Stimulated activated CD8-positive, alpha-beta memory T cell treated with anti-CD3 and anti-CD28 coated beads, Interleukin-15, amount 100 ng/mL, for 1 hour (primary cell): ENCODE results near the gene ARPC1A.
"Not testable (repeated sequence)": the region's sequence is repeated elsewhere in the genome, so short reads cannot be mapped to it uniquely, and the experiment has no call there.

Experiments used
- DNase-seq: peaks from one replicate; pipeline ENCODE4 v3.0.0-alpha.2; 2020; ENCODE audit warnings: low read depth

ARPC1A gene

GRCh38 chr7:99322659-99323058, 3.0 kb upstream of the ARPC1A start:
- not testable (repeated sequence) for DNase-seq

GRCh38 chr7:99324559-99324958, 1.1 kb upstream of the ARPC1A start:
- no peak for DNase-seq

GRCh38 chr7:99325001-99325493, 651 bp upstream of the ARPC1A start:
- no peak for DNase-seq

DNA sequence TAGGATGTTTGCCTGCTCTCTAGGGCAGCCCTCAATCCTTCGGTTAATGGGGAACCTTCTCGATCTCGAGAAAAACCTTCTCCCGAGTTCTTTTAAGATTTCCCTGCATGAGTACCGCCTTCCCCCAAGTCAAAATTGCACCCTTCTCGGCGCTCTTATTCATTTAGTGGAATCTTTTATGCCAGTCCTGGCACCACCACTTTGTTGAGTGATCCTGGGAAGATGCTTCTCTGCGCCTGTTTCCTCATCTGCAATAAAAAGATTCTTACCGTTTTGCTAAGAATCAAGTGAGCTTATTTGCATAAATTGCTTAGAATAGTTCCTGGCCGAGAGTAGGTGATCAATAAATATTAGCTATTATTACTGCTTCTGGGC, 697 bp downstream of the ARPC1A start:
- no peak for DNase-seq

GRCh38 chr7:99330314-99330961, 4.7 kb downstream of the ARPC1A start:
- DNase-seq: not testable (repeated sequence)

DNA sequence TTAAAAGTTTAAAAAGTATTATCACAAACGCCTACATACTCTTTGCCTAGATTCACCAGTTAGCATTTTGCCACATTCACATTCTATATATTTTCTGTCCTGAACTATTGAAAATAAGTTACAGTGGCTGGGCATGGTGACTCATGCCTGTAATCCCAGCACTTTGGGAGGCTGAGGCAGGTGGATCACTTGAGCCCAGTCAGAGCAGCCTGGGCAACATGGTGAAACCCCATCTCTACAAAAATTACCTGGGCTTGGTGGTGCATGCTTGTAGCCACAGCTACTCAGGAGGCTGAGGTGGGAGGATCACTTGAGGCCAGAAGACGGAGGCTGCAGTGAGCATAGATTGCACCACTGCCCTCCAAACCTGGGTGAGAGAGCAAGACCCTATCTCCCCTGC, 5.3 kb downstream of the ARPC1A start:
- DNase-seq: no peak

- DNase-seq: no peak
These were observed 13.9 kb downstream of the ARPC1A start for GRCh38 chr7:99339595-99339994.

GRCh38 chr7:99340659-99341058, 15.0 kb downstream of the ARPC1A start:
- DNase-seq: no peak

DNA sequence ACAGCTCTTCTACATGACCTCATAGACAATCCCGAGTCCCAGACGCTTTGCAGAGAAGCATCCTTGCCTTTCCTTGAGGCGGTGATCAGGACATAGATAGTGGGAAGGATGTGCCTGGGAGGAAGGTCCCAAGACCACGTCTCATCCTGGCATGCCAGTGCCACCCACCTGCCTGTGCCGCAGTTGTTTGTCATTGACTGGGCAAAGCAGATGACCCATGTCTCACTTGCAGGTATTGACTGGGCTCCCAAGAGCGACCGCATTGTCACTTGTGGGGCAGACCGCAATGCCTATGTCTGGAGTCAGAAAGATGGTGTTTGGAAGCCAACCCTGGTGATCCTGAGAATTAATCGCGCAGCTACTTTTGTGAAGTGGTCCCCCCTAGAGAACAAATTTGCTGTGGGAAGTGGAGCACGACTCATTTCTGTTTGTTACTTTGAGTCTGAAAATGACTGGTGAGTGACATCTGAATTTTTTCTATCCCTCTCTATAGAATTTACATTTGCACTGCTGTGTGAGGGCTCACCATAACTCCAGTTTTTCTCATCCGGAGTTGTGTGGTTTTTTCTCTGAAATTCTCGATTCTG, 18.5 kb downstream of the ARPC1A start:
- DNase-seq: no peak

DNA sequence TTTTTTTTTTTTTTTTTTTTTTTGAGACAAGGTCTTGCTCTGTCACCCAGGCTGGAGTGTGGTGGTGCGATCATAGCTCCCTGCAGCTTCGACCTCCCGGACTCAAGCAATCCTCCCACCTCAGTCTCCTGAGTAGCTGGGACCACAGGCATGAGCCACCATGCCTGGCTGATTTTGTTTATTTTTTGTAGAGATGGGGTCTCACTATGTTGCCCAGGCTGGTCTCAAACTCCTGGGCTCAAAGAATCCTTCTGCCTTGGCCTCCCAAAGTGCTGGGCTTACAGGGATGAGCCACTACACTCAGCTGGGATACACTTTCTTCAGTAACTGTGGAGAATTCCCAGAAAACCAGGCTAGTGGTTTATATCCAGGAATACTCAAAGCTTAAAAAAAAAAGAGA, 24.9 kb downstream of the ARPC1A start:
- not testable (repeated sequence) for DNase-seq

DNA sequence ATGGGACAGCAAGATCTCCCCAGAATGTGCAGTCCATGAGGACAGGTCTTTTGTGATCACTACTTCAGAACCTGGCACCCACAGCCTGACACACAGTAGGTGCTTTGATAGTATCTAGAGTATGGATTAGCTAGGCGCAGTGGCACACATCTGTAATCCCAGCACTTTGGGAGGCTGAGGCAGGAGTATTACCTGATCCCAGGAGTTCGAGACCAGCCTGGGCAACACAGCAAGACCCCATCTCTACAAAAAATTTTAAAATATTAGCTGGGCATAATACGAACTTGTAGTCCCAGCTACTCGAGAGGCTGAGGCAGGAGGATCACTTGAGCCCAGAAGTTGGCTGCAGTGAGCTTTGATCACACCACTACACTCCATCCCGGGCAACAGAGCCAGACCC, 26.5 kb downstream of the ARPC1A start:
- no peak for DNase-seq

DNA sequence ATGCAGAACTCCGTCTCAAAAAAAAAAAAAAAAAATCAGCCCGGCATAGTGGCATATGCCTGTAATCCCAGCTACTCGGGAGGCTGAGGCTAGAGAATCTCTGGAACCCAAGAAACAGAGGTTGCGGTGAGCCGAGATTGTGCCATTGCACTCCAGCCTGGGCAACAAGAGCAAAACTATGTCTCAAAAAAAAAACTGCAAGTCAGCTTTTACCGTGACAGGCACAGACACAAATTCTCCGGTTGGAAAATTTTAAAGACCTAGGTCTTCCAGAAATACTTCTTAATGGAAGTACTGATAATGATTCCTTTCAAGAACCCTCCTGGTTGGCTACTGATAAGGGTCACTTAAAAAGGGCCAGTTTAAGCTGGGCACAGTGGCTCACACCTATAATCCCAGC, 29.4 kb downstream of the ARPC1A start:
- no peak for DNase-seq

DNA sequence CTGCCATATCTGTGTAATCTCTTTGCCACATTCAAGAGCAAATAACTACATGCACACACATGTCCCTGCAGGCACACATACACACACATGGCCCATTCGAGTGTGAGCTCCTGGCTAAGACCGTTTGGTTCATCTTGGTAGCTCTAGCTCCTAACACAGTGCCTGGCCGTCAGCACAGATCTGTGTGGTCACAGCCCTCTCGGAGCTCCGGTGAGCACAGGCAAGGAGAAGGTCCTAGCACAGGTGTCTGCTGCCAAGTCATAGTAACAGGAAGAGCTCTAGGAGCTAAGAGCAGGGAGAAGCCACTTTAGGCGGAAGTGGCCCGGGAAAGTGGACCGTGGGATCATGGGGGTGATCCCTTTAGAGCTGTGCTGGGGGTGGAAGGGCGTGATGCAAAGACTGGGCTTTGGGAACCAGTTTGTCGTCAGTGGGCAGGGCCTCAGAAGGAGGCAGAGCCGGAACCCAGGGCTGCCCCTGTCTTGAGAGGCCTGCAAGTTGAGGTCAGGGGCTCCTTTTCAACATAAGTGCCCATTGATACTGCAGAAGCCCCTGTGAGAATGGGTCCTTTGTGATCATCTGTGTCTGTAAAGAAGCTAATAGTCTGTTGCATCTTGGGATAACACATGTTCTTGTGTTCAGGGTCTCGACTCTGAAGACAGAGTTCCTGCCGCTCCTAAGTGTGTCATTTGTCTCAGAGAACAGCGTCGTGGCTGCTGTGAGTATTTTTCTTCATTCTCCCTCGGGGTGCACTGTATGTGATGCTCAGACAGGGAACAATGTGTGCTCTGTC, 32.2 kb downstream of the ARPC1A start:
- DNase-seq: no peak

DNA sequence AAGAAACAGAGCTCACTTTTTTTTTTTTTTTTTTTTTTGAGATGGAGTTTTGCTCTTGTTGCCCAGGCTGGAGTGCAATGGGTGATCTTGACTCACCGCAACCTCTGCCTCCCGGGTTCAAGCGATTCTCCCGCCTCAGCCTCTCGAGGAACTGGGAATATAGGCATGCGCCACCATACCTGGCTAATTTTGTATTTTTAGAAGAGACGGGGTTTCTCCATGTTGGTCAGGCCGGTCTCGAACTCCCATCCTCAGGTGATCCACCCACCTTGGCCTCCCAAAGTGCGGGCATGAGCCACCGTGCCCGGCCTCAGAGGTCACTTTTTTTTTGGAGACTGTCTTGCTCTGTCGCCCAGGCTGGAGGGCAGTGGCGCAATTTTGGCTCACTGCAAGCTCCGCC, 32.8 kb downstream of the ARPC1A start:
- DNase-seq: not testable (repeated sequence)

DNA sequence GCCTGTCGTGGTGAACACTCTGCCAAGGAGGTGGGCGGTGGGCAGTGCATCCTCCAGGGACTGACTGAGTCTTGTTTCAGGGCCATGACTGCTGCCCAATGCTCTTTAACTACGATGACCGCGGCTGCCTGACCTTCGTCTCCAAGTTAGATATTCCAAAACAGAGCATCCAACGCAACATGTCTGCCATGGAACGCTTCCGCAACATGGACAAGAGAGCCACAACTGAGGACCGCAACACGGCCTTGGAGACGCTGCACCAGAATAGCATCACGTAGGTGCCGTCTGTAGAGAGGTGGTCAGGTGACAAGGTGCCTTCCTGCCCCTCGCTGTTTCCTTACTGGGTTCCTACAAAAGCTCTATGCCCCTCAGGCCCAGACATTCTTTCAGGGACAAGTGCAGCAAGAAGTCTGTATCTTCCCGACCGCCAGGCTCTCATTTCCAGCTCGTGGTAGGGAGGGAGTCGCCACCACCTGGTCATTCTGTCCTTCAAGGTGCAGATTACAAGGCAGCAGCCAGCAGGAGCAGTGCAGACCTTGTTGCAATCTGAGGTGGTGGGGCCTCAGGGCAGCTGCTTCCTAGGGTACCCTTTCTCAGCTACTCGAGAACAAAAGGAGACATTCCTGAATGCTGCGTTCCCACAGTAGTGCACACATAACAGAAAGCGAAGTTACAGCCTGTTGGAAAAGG, 33.9 kb downstream of the ARPC1A start:
- DNase-seq: no peak

GRCh38 chr7:99362801-99363200, 37.1 kb downstream of the ARPC1A start:
- no peak for DNase-seq

DNA sequence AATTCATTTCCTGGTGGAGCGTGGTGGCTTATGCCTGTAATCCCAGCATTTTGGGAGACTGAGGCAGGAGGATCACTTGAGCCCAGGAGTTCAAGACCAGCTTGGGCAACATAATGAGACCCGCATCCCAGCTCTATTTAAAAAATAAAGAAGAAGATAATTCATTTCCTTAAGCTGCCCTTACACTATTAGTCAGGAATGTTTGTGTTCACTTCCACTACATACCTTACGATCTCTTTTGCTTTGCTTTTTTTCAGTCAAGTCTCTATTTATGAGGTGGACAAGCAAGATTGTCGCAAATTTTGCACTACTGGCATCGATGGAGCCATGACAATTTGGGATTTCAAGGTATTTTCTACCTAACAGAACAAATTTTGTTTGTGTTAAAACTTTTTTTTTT, 37.6 kb downstream of the ARPC1A start:
- no peak for DNase-seq

GRCh38 chr7:99365318-99366141, 39.8 kb downstream of the ARPC1A start:
- DNase-seq: peak; percentile 55

GRCh38 chr7:99366646-99367045, 40.9 kb downstream of the ARPC1A start:
- no peak for DNase-seq

GRCh38 chr7:99368750-99369389, 43.2 kb downstream of the ARPC1A start:
- no peak for DNase-seq

DNA sequence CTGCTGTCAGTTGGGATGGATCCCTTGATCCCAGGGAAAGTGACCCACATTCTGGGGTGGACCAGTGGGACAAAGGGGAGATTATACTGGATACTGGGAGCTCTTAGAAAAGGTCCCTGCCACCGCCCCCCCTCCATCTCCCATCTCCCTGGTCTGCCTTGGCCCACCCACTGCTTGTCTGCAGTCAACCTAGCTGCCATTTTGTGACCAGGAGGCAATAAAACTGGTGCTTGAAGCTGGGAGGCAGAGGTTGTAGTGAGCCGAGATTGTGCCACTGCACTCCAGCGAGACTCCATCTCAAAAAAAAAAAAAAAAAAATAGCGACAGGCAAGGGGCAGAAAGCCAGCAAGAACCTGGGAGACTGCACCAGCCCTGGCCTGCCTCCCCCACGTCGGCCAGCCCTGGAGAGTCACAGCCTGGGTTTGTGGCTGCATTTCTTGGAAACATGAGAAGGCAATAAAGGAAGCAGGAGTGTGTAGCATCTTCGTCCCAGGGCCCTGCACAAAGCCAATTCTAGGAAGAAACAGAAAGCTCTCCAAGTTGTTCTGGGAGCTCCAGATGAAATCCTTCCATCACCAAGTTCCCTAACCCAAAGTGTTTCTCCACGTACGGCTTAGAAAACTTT, 44.2 kb downstream of the ARPC1A start:
- DNase-seq: no peak
